Body of pancreas (tissue), 4 donors: Measurements from ENCODE around the gene ZBTB4. TPM values are rescaled to one million over a fixed set of nuclear protein-coding genes. Genes with fewer than 3 reads are reported as not detected.

ENCODE experiments used
- ATAC-seq: fragments of 150-250 bp; one replicate; pipeline ENCODE4 v1.9.1; 2016
- DNase-seq, 4 donors: peaks; one replicate each; pipeline ENCODE4 v3.0.0-alpha.2; 2019
- H3K27ac ChIP-seq, 4 donors: fragments of 200-600 bp; sonication (generic); 1 replicate in 3 of 4; 2 replicates in 1 of 4; pipeline versions ENCODE4 v1.5.1 to v1.6.1; 2016 to 2019; ENCODE audit warnings: mild to moderate bottlenecking in 1 of 4, mixed read lengths in 1 of 4, moderate library complexity in 1 of 4
- H3K27me3 ChIP-seq, 2 donors: fragments of 200-600 bp; sonication (generic); one replicate each; pipeline ENCODE4 v1.6.0; 2016; ENCODE audit warnings: mild to moderate bottlenecking in 1 of 2
- H3K36me3 ChIP-seq, 2 donors: fragments of 200-600 bp; sonication (generic); replicated peaks in 1 of 2; 2 replicates each; pipeline ENCODE4 v1.5.1; 2016; ENCODE audit warnings: low read depth in 2 of 2; ENCODE audit not compliant: insufficient read depth in 1 of 2
- H3K4me1 ChIP-seq: fragments of 200-600 bp; sonication (generic); one replicate; pipeline ENCODE4 v1.6.0; 2016
- H3K4me3 ChIP-seq, 2 donors: fragments of 200-600 bp; sonication (generic); 1 replicate in 1 of 2; 2 replicates in 1 of 2; pipeline ENCODE4 v1.5.1; 2016 to 2019
- H3K9me3 ChIP-seq, 3 donors: fragments of 200-600 bp; sonication (generic); 1 replicate in 2 of 3; 2 replicates in 1 of 3; pipeline ENCODE4 v1.5.1; 2016
- POLR2A ChIP-seq, 3 donors: fragments of 450-650 bp; IDR thresholded peaks; one replicate each; pipeline ENCODE4 v1.6.1; 2016; ENCODE audit warnings: antibody characterized with exemption in 3 of 3, mild to moderate bottlenecking in 2 of 3
- WGBS, 2 donors: methylation state at CpG; one replicate each; pipeline ENCODE4 v1.1.5; 2017; 5-methylcytosine and 5-hydroxymethylcytosine counted together
- intact Hi-C: fragments of 100-400 bp; cut with DNase I; formaldehyde crosslinking; loops from one replicate; pipeline ENCODE4 v1.15.1; 2023
- total RNA-seq, 2 donors: library from RNA; depleted of rRNA; stranded (reverse); fragments of >200 nt; gene quantifications; one replicate each; pipeline ENCODE4 v1.1.0, GENCODE V29; 2016
- TF ChIP-seq, protein P1 (sequence below), 7 experiments: fragments of 450-650 bp in 4 of 7; fragments of 200-600 bp in 3 of 7; sonication (generic) in 3 of 7; IDR thresholded peaks; one replicate each; pipeline ENCODE4 v1.5.1; 2016 to 2019; ENCODE audit warnings: antibody characterized with exemption in 7 of 7

The ZBTB4 gene
- total RNA-seq, 2 donors from 2014 or later, result 30.9 to 38.2 TPM

GRCh38 chr17:7466318-7466638 is 13.2 kb downstream of the ZBTB4 start:
- intact Hi-C loops, result no loop called here
- Histone ChIP-seq H3K4me1 (peaks cover 52% of the 10 kb centered on the region), H3K9me3 (no peaks in the 10 kb centered on the region), H3K27ac (peak overlapping the region in 2 of 4 donors; percentile 32 to 53), H3K36me3 (peaks cover 0 to 7% of the 10 kb centered on the region in 2 donors), H3K4me3 (no peak overlapping the region), H3K27me3 (no peaks in the 10 kb centered on the region)
- TF ChIP-seq, protein P1, sequence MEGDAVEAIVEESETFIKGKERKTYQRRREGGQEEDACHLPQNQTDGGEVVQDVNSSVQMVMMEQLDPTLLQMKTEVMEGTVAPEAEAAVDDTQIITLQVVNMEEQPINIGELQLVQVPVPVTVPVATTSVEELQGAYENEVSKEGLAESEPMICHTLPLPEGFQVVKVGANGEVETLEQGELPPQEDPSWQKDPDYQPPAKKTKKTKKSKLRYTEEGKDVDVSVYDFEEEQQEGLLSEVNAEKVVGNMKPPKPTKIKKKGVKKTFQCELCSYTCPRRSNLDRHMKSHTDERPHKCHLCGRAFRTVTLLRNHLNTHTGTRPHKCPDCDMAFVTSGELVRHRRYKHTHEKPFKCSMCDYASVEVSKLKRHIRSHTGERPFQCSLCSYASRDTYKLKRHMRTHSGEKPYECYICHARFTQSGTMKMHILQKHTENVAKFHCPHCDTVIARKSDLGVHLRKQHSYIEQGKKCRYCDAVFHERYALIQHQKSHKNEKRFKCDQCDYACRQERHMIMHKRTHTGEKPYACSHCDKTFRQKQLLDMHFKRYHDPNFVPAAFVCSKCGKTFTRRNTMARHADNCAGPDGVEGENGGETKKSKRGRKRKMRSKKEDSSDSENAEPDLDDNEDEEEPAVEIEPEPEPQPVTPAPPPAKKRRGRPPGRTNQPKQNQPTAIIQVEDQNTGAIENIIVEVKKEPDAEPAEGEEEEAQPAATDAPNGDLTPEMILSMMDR (IDR thresholded peaks at IDR 0.05), result no peak
- no peak for TF ChIP-seq POLR2A (IDR thresholded peaks at IDR 0.05)
- ATAC-seq (no peak), DNase-seq (no peak)
- WGBS, 2 donors, result 84 to 87% methylated on average over 9 of the region's 9 CpGs

GRCh38 chr17:7465597-7466275 is 13.7 kb downstream of the ZBTB4 start:
- intact Hi-C loops, result no loop called here
- ATAC-seq, result no peak
- DNase-seq, result no peak

GRCh38 chr17:7464081-7464480 is 15.3 kb downstream of the ZBTB4 start:
- H3K9me3 ChIP-seq, result no peaks in the 10 kb centered on the region
- TF ChIP-seq, protein P1 (IDR thresholded peaks at IDR 0.05), result no peak
- no peak for TF ChIP-seq POLR2A (IDR thresholded peaks at IDR 0.05)
- H3K4me3 ChIP-seq, result no peak overlapping the region
- intact Hi-C loops, result no loop called here
- peaks cover 0 to 7% of the 10 kb centered on the region in 2 donors for H3K36me3 ChIP-seq
- H3K27me3 ChIP-seq, result no peaks in the 10 kb centered on the region
- no peak overlapping the region for H3K27ac ChIP-seq
- DNase-seq, result no peak
- ATAC-seq, result no peak
- 94 to 96% methylated on average over 7 to 9 of the region's 9 CpGs for WGBS, 2 donors
- H3K4me1 ChIP-seq, result peaks cover 30% of the 10 kb centered on the region

More at GRCh38 chr17:7465597-7466275, 13.7 kb downstream of the ZBTB4 start:
- no peaks in the 10 kb centered on the region for H3K27me3 ChIP-seq
- H3K36me3 ChIP-seq, result peaks cover 0 to 7% of the 10 kb centered on the region in 2 donors
- 90 to 96% methylated on average over 23 to 29 of the region's 33 CpGs for WGBS, 2 donors
- H3K9me3 ChIP-seq, result no peaks in the 10 kb centered on the region
- no peak for TF ChIP-seq POLR2A (IDR thresholded peaks at IDR 0.05)
- TF ChIP-seq, protein P1 (IDR thresholded peaks at IDR 0.05), result no peak
- H3K4me3 ChIP-seq, result no peak overlapping the region
- H3K27ac ChIP-seq, result peak overlapping the region in 2 of 4 donors; percentile 32 to 53
- H3K4me1 ChIP-seq, result peaks cover 47% of the 10 kb centered on the region

GRCh38 chr17:7463372-7463846 is 16.0 kb downstream of the ZBTB4 start:
- no peak for DNase-seq
- intact Hi-C loops, result no loop called here
- peaks cover 0 to 7% of the 10 kb centered on the region in 2 donors for H3K36me3 ChIP-seq

More at GRCh38 chr17:7463372-7463846, 16.0 kb downstream of the ZBTB4 start:
- 85 to 90% methylated on average over 8 to 14 of the region's 14 CpGs for WGBS, 2 donors
- Histone ChIP-seq H3K9me3 (no peaks in the 10 kb centered on the region), H3K27me3 (no peaks in the 10 kb centered on the region), H3K27ac (no peak overlapping the region), H3K4me1 (peaks cover 24% of the 10 kb centered on the region), H3K4me3 (no peak overlapping the region)
- TF ChIP-seq, protein P1 (IDR thresholded peaks at IDR 0.05), result no peak
- no peak for TF ChIP-seq POLR2A (IDR thresholded peaks at IDR 0.05)
- no peak for ATAC-seq
